ENCODE results near the gene IPO4. TPM values are rescaled to one million over a fixed set of nuclear protein-coding genes. Genes with fewer than 3 reads are reported as not detected.

IPO4 gene
- total RNA-seq, 1 donor from 2014 or later, result 80.3 TPM

DNA sequence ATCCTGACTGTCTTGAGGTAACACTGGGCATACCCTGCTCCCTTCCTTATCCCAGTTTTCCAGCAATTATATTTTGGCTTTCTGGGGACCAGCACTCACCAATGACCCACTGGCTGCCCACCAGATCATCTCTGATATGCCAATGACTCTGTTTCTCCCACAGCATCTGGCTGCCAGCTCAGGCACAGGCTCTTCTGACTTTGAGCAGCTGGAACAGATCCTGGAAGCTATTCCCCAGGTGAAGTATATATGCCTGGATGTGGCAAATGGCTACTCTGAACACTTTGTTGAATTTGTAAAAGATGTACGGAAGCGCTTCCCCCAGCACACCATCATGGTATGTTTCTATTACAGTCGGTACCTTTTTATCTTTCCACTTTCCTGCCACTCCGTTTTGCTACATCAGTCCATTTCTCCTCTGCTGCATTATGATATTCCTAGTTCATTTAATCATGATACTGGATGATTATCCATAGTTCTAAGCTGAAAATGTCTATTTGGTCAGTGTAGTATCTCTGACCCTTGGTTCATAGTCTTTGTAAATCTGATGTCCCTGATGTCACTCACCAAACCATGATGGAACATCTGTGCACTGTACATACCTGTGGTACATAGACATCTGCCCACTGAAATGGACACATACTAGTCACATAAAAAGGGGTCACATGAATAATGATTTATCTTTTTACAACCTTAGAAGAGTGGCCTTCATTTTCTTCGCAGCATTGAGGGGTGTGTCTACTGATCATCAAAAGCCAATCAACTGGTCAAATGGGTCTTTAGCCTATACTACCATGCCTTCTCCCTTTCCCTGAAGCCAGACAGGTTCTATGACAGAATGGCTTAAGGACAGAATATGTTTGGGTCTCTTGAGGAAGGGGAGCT lies 47.4 kb upstream of the IPO4 start:
- intact Hi-C loops (cut with micrococcal nuclease), result no loop called here
- TF ChIP-seq, protein P1, sequence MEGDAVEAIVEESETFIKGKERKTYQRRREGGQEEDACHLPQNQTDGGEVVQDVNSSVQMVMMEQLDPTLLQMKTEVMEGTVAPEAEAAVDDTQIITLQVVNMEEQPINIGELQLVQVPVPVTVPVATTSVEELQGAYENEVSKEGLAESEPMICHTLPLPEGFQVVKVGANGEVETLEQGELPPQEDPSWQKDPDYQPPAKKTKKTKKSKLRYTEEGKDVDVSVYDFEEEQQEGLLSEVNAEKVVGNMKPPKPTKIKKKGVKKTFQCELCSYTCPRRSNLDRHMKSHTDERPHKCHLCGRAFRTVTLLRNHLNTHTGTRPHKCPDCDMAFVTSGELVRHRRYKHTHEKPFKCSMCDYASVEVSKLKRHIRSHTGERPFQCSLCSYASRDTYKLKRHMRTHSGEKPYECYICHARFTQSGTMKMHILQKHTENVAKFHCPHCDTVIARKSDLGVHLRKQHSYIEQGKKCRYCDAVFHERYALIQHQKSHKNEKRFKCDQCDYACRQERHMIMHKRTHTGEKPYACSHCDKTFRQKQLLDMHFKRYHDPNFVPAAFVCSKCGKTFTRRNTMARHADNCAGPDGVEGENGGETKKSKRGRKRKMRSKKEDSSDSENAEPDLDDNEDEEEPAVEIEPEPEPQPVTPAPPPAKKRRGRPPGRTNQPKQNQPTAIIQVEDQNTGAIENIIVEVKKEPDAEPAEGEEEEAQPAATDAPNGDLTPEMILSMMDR (IDR thresholded peaks at IDR 0.05), result no peak
- Mint-ChIP-seq H3K36me3 (ENCODE audit: low read depth) (peaks cover 77% of the 10 kb centered on the region), H3K4me3 (no peak overlapping the region), H3K27me3 (no peaks in the 10 kb centered on the region), H3K27ac (peak overlapping the region; percentile 65), H3K9me3 (no peaks in the 10 kb centered on the region), H3K4me1 (peaks cover 69% of the 10 kb centered on the region)
- no peak for DNase-seq
- ATAC-seq (ENCODE audit: low read depth), result no peak
- ChIA-PET CTCF (interaction anchor here (1.5 to 1.8 kb wide), 4 partner anchors 20 to 75 kb away, joined by 5 to 6 read pairs (median 6); partner anchors contain the start of genes IRF9 and MDP1), POLR2A (interaction anchor here (0.8 to 11.1 kb wide), 7 partner anchors 11 to 100 kb away, joined by 3 to 242 read pairs (median 4); partner anchors contain the start of genes CHMP4A, DHRS1, EMC9 and IRF9)

DNA sequence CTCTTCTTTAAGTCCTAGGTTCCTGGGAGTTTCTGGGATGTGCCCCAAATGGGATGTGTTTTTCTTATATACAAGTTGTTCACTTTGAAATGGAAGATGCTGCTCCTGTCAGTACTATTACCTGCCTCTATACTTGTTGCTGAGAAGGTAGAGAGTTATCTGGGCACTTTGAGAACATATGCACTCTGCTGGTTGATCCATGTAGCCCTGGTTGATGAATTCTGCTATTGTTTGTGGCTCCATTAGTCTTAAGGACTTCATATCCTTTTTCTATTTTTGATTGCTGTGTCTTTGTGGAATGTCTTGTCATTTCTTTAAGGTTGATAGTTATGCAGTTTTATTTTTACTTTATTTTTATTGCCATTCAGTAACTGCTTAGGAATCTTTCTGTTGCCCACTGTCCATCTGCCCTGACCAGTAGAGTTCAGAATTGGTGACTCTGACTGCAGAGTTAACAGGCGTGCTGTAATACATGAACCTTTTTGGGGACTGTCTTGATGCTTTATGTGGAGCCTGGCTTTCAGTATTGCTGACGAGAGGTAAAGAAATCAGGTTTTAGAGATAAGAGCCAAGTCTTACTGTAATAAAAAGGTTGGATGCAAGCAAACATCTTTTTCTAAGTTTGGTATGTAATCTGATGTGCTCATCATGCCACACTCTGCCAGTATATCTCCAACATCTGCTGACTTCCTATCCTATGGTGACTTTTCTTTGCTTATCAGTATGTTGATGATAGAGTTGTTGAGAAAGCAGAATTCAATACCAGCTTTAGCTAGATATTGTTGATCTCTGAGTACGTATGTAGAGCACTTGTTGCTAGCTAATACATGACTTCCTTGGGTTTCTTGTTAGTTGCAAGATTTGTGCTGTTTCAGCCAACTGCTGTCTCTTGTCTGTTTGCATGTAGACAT lies 45.7 kb upstream of the IPO4 start:
- POLR2A ChIA-PET, result interaction anchor here (0.6 to 4.4 kb wide), 9 partner anchors 8 to 98 kb away, joined by 3 to 48 read pairs (median 3); partner anchors contain the start of genes CHMP4A, MDP1, PSME1 and RABGGTA
- Mint-ChIP-seq H3K27ac (no peak overlapping the region), H3K36me3 (ENCODE audit: low read depth) (peaks cover 60% of the 10 kb centered on the region), H3K9me3 (no peaks in the 10 kb centered on the region), H3K27me3 (no peaks in the 10 kb centered on the region), H3K4me1 (peaks cover 55% of the 10 kb centered on the region), H3K4me3 (peak overlapping the region; percentile 5)
- DNase-seq, result no peak
- TF ChIP-seq, protein P1 (IDR thresholded peaks at IDR 0.05), result no peak
- intact Hi-C loops (cut with micrococcal nuclease), result loop anchor here (5.0 kb wide), 1 partner anchor 38 kb away; the partner anchor contains the start of gene RABGGTA
- no peak for ATAC-seq (ENCODE audit: low read depth)
- CTCF ChIA-PET, result interaction anchor here (0.9 to 1.6 kb wide), 5 partner anchors 9 to 74 kb away, joined by 4 to 6 read pairs (median 5); partner anchors contain the start of genes IRF9 and TINF2

DNA sequence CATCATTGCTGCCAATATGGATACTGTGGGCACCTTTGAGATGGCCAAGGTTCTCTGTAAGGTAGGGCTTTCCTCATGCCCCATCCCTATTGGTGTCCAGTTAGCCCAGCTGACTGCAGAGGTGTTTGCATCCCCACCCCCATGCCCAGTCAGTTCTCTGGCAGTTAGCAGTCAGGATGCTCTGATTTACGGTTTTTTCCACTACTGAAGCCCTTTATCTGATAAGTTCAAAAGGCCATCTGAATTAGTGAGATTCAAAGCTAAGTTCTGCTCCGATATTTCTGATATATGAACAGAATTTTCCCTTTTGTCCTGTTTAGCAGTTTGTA lies 44.9 kb upstream of the IPO4 start:
- peak overlapping the region; percentile 94 for H3K27ac Mint-ChIP-seq
- H3K4me3 Mint-ChIP-seq, result peak overlapping the region; percentile 99
- intact Hi-C loops (cut with micrococcal nuclease), result loop anchor here (5.0 kb wide), 1 partner anchor 39 kb away; the partner anchor contains the start of gene RABGGTA
- TF ChIP-seq, protein P1 (IDR thresholded peaks at IDR 0.05), result no peak
- POLR2A ChIA-PET, result interaction anchor here (0.6 to 4.4 kb wide), 3 partner anchors 9 to 87 kb away, joined by 3 to 48 read pairs (median 3); partner anchors contain the start of genes PSME2 and TINF2
- H3K36me3 Mint-ChIP-seq (ENCODE audit: low read depth), result peaks cover 55% of the 10 kb centered on the region
- CTCF ChIA-PET, result interaction anchor here (1.4 kb wide), 1 partner anchor 9 kb away, joined by 4 read pairs; the partner anchor contains the start of gene TINF2
- no peak for DNase-seq
- no peaks in the 10 kb centered on the region for H3K9me3 Mint-ChIP-seq
- H3K4me1 Mint-ChIP-seq, result peaks cover 49% of the 10 kb centered on the region
- no peak for ATAC-seq (ENCODE audit: low read depth)
- H3K27me3 Mint-ChIP-seq, result no peaks in the 10 kb centered on the region

DNA sequence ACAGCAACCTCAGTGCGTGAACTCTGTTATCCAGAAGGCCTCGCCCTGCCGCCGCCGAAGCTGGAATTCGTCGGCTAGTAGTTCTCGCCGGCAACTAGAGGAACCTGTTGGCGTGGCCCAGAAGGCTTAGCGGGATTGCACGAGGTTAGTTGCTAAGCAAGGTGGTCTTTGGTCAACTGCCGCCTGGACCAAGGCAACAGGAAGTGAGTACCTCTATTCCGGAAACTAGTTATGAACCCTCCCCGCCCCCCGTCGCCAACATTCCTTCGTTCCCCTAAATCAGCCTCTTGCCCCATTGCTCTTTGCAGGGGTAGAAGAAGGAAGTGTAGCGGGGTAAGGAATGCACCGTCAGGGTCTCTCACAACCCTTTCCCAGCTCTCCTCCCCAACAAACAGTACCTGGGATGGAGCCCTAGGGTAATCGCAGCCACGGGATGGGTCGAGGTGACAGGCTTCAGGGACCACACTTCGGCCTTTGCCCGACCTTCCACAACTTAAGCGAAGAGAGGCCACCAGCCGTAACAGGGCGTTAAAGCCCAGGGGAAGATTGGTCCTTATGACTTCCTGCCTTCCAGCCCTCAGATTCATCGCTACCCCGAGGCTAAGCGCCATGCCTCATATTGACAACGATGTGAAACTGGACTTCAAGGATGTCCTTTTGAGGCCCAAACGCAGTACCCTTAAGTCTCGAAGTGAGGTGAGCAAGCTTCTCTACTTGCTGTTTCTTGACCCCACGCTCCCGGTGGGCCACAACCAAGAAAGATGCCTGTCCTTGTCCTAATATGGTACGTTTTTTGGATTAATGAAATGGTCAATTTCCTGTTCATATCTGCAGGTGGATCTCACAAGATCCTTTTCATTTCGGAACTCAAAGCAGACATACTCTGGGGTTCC lies 44.3 kb upstream of the IPO4 start, which contains the start of gene GMPR2:
Gene GMPR2, plus strand, starts transcription at position 285 of the 893 bp plus-strand sequence. Its CDS starts 325 bp downstream, at position 610.
- TF ChIP-seq, protein P1 (IDR thresholded peaks at IDR 0.05), result no peak
- Mint-ChIP-seq H3K27me3 (no peaks in the 10 kb centered on the region), H3K27ac (peak within 1 kb of the TSS; percentile 94), H3K36me3 (ENCODE audit: low read depth) (peaks cover 50% of the 10 kb centered on the region), H3K4me3 (peak within 1 kb of the TSS; percentile 99), H3K9me3 (no peaks in the 10 kb centered on the region), H3K4me1 (peaks cover 45% of the 10 kb centered on the region)
- ChIA-PET POLR2A (interaction anchor here (0.6 to 4.4 kb wide), 10 partner anchors 9 to 86 kb away, joined by 3 to 48 read pairs (median 6); partner anchors contain the start of genes CHMP4A, IRF9, MDP1 and PSME2), CTCF (interaction anchor here (1.4 kb wide), 1 partner anchor 10 kb away, joined by 4 read pairs; the partner anchor contains the start of gene TINF2)
- intact Hi-C loops (cut with micrococcal nuclease), result loop anchor here (1.0 to 5.0 kb wide), 9 partner anchors 9 to 198 kb away; partner anchors contain the start of genes DCAF11, DHRS1, IPO4 and MDP1
- ATAC-seq (ENCODE audit: low read depth), result peak; percentile 59
- peak; percentile 83 for DNase-seq

All from activated B cell treated with CpG ODN at 0.5 μM for 24 hours (primary cell).